Measurements from ENCODE around the gene NAA80.

- TF ChIP-seq, protein P1, sequence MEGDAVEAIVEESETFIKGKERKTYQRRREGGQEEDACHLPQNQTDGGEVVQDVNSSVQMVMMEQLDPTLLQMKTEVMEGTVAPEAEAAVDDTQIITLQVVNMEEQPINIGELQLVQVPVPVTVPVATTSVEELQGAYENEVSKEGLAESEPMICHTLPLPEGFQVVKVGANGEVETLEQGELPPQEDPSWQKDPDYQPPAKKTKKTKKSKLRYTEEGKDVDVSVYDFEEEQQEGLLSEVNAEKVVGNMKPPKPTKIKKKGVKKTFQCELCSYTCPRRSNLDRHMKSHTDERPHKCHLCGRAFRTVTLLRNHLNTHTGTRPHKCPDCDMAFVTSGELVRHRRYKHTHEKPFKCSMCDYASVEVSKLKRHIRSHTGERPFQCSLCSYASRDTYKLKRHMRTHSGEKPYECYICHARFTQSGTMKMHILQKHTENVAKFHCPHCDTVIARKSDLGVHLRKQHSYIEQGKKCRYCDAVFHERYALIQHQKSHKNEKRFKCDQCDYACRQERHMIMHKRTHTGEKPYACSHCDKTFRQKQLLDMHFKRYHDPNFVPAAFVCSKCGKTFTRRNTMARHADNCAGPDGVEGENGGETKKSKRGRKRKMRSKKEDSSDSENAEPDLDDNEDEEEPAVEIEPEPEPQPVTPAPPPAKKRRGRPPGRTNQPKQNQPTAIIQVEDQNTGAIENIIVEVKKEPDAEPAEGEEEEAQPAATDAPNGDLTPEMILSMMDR (conservative IDR thresholded peaks at IDR 0.05), result no peak
- no peak for TF ChIP-seq EZH2 (IDR thresholded peaks at IDR 0.05; ENCODE audit: low read depth)
These were observed 21.7 kb upstream of the NAA80 start for GRCh38 chr3:50320853-50321335.

Data from PC-9 (cell line).